Stimulated activated CD8-positive, alpha-beta memory T cell treated with anti-CD3 and anti-CD28 coated beads, Interleukin-12 subunit alpha, Interleukin-12 subunit beta, amount 100 ng/mL, for 1 hour (primary cell): ENCODE results near the gene NPW.

Source experiments
- DNase-seq: peaks from one replicate; pipeline ENCODE4 v3.0.0-alpha.2; 2020; ENCODE audit warnings: low read depth

Gene NPW

DNA sequence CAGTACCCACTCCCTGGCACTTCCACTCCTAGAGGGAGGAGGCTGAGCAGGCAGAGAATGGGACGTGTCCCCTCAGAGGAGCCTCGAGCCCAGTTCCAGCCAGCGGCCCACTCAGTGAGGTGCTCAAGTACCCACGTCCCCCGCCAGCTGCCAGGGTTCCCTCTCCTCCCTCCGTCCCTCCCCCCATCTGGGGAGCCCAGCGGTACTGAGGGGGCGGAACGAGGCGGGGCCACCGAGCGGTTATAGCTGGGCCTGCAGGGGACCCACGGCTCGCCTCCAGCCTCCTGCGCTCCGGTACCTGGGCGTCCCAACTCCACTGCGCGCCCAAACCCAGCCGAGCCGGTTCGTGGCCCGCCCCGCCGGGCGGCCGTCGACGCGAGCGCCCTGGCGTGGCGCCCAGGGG, at the start of gene NPW:
Gene NPW (plus strand): TSS at position 268 of the 403 bp plus-strand sequence.
- DNase-seq = no peak

DNA sequence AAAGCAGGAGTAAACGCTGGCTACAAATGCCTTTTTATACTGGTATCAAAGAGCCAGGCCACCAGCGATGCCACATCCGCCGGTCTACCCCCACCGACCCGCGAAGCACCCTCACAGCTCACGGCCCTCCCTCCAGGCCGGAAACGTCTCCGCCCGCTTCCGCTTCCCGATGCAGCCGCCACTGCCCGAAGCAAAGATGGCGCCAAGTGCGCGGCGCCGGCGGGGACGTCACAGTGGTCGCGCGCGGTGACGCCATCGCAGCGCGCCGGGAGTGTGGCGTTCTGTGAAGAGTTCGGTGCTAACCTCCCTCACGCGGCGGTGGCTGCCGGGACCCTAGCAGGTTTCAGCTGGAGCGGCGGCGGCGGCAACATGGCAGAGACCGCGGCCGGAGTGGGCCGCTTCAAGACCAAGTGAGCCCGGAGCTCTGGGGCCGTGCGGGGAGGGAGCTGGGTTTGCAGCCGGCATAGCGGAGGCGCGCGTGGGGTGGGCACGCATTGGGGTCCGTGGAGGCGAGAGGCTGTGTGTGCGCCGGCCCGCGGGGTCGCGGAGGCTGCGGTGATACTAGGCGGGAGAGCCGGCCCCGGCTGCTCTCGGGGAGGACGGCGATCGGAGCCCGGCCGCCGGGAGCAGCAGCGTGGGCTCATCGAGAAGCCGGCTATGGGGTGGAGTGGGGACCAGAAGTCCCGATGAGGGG, 47.6 kb upstream of the NPW start, which contains the start of gene TBL3:
Gene TBL3 (plus strand): TSS at position 258 of the 694 bp plus-strand sequence. CDS start 112 bp downstream, at position 370.
- DNase-seq = peak; percentile 94

DNA sequence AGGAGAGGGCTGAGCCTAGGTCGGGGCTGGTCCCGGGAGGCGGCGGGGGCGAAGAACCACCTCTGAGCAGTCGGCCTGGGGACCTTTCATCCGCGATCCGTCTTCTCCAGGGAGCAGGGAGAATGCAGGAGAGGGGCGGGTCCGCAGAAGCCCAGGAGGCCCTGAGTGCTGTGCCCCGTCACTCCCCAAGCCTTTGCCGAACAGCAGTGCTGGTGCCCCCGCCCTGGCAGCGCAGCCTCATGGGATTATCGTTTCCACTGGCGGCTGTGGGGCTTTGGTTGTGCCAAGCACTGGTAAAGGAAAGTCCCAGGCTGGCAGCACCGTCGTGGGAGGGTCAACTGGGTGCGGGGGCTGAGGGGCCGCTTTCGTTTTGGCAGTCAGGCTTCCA, 47.1 kb upstream of the NPW start:
- no peak for DNase-seq

DNA sequence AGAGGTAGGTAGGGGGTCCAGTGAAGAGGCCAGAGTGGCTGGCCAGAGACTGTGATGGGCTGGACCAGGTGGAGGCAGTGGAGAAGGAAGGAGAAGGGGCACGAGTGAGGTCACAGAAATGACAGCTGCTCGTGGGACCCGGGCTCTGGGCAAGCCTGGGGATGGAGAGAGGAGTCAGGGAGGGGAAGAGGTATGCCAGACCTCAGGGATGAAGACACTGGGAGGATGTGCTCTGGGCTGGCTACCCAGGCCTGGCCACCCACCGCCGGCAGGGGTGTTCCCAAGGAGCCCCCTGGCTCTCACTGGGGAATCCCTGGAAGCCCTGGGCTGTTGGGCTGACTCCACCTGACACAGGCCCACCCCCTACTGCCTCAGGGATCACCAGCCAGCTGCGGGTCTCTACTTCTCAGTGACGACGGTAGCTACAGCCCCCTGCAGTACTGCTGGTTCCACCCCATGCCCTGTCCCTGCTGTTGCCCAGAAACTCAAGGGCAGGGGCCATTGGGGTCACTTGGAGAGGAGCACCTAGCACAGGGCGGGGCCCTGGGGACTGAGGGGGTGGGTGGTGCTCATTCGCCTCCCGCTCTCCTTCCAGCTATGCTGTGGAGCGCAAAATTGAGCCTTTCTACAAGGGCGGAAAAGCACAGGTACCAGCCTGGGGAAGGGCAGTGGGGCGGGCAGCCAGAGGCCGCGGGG, 46.0 kb upstream of the NPW start:
- DNase-seq = no peak

DNA sequence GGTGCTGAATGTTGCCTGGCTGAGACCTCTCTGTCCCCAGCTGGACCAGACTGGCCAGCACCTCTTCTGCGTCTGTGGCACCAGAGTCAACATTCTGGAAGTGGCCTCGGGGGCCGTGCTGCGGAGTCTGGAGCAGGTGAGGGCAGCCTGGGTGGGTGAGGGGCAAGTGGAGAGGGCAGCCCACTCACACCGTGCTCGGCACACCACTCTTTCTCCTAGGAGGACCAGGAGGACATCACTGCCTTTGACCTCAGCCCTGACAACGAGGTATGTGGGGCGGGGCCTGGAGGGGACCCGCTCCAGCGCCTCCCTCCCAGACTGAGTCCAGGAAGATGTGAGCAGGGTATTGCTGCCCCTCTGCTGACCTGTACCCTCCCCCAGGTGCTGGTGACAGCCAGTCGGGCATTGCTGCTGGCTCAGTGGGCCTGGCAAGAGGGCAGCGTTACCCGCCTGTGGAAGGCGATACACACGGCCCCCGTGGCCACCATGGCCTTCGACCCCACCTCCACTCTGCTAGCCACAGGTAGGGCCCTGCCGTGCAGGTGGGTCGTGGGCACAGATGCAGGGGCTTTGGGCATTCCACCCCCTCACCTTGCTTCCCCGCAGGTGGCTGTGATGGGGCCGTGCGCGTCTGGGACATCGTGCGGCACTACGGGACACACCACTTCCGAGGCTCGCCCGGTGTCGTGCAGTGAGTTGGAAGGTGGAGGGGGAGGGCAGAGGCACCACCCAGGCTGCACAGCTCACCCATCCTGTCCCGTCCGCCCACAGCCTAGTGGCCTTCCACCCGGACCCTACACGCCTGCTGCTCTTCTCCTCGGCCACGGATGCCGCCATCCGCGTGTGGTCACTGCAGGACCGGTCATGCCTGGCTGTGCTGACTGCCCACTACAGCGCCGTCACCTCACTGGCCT, 45.2 kb upstream of the NPW start:
- DNase-seq = no peak

DNA sequence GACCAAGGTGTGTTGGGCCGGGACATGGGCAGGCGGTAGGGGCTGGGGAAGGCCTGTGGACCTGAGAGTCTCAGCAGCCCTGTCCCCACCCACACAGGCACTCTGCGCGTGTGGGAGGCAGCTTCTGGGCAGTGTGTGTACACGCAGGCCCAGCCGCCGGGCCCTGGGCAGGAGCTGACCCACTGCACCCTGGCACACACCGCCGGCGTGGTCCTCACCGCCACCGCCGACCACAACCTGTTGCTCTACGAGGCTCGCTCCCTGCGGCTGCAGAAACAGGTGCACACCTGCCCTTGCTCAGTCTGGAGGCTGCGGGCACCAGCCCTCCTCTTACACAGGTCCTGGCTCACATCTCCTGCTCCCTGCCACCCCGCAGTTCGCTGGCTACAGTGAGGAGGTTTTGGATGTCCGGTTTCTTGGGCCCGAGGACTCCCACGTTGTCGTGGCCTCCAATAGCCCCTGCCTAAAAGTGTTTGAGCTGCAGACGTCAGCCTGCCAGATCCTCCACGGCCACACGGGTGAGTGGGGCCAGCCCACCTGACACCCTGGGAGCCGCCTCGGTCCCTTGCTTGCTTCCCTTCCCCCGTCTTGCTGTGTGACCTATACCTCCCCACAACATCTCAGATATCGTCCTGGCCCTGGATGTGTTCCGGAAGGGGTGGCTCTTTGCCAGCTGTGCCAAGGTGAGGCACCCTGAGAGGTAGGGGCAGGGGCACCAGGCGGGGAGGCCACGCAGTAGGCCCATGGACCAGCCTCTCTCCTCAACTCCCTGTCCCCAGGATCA, 44.0 kb upstream of the NPW start:
- DNase-seq = no peak

DNA sequence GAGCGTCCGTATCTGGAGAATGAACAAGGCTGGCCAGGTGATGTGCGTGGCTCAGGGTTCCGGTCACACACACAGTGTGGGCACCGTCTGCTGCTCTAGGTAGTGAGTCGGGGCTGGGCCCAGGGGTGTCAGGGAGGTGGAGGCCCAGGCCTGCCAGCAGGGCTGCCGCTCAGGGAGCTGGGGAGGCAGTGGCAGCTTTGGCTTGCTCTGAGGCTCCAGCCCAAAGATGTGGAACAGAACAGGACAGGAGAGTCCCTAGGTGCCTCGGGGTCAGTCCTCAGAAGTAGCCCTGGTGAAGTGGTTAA, 43.4 kb upstream of the NPW start:
- DNase-seq = no peak

DNA sequence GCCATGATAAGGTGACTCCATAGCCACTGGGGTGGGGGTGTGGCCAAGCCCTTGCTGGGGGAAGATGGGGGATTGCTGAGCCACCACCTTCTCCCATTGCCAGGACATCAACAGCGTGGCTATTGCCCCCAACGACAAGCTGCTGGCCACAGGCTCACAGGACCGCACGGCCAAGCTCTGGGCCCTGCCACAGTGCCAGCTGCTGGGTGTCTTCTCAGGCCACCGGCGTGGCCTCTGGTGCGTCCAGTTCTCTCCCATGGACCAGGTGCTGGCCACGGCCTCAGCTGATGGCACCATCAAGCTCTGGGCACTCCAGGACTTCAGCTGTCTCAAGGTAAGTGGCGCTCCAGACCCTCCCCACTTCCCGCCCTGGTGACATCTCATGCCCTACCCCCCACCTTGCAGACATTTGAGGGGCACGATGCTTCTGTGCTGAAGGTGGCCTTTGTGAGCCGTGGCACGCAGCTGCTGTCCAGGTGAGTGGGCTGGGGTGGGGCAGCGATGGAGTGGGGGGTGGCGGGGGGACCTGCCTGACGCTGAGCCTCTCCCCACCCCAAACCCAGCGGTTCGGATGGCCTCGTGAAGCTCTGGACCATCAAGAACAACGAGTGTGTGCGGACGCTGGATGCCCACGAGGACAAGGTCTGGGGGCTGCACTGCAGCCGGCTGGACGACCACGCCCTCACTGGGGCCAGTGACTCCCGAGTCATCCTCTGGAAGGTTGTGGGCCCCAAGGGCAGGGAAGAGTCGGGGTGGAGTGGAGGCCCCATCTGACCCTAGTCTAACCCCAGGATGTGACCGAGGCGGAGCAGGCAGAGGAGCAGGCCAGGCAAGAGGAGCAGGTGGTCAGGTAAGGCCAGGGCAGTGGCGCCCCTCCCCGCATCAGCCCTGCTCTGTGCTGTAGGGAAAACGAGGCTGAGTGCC, 42.4 kb upstream of the NPW start:
- DNase-seq = no peak

DNA sequence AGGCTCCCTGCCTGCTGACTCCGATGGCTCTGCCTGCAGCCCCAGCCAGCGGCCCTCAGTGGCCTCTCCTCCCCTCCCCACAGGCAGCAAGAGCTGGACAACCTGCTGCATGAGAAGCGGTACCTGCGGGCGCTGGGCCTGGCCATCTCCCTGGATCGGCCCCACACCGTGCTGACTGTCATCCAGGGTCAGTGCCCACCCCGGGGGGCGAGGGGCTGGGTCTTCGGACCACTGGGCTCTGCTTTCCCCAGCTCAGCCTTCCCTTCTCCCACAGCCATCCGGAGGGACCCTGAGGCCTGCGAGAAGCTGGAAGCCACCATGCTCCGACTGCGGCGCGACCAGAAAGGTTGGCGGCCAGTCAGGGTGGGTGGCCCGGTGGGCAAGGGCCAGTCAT, 41.7 kb upstream of the NPW start:
- DNase-seq = no peak

DNA sequence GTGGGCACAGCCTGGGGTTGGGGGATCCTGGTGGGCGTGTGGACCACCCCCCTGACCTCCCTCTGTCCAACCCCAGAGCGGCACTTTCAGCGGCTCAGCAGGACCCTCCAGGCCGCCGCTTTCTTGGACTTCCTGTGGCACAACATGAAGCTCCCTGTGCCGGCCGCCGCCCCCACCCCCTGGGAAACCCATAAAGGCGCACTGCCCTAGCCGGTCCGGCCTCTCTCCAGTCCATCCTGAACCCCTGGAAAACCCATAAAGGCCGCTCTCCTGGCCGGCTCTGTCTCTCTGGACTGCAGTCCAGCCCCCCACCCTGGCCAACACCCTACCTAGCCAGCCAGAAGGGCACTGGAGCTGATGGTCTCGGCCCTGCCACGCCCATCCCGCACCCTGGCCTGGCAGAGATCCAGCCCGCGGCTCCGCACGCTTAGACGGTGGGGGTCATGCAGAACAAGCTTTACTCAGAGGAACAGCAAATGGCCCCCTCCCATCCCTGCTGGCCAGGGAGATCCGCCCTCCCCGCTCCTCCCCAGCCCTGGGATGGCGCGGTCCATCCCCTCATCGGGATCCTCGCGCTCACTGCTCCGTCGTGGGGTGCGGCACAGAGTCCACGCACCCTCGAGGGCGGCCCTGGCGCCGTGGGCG, 41.0 kb upstream of the NPW start:
- no peak for DNase-seq

DNA sequence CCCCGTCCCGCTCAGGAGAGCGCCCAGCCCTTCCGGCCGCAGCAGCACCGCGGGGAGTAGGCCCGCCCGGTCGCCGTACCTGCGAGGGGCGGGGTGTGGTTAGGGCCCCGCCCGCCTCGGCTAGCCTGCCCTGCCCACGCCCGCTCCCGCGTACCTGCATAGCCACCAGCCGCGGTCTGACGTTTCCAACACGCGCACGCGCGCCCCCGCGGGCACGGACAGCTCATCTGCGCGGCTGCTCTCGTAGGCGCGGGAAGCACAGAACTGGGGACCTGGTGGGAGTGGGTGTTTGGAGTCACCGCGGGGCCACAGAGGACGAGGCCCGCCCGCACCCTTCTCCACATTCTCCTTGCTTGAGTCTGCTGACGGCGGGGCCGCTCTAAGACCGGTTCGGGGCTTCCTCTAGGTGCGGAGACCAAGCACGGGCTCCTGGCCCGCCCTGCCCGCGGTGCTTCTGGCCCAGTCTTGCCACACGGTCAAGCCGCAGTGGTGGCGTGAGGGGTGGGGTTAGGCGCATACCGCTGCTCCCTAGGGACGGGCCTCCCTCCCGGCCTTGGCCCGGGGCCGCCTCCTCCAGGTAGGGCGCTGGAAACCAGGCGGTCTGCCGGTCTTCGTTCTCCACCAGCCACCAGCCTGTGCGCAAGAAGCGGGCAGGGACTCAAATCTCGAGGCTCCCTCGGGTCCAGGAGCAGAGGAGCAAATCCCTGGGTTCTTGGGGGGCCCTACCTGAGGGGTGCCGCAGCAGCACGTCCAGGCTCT, 40.1 kb upstream of the NPW start:
- no peak for DNase-seq

DNA sequence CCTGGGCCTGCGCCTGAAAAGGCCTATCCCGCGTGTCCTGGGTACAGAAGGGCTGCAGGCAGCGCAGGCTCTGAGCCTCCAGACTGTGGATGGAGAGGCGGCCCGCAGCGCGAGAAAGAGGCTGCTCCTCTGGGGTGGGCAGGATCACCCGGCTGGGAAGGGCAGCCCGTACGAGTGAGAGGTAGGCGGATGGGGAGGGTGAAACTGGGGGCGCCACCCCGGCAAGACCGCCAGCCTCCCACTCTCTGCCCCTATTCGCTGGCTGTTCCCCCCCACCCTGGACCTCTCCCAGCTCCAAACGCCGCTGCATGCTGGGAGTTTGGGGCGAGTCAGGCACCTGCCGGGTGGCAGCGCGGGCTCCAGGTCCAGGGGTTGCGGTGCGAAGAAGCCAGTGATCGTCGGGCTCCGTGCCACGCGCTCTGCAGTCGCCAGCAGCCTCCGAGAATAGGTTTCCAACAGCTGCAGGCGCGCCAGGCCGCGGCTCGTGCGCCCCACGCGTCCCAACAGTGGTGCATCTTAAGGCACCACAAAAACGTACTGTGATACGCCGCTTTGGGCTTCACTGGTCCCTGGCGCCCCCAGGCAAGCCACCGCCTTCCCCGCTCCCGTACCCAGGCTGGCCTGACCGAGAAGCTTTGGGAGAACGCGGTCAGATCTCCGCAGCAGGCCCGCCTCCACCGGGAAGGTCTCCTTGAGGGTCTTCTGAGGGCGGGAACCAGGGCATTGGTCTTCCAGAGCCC, 39.4 kb upstream of the NPW start:
- DNase-seq = no peak

DNA sequence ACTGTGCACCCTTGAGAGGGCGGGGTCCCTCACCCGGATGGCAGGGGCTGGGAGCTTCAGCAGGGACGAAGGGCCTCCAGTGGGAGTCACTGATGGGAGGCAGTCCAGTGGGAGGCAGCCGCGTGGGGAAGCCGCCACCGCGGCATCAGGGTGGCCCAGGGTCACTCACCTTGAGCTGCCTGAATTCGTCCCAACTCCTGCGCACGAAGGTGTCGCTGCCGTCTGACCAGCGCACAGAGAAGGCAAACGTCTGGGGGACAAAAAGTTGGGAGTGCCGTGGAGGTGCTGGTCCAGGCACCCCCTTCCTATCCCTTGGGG, 38.9 kb upstream of the NPW start:
- DNase-seq = no peak

DNA sequence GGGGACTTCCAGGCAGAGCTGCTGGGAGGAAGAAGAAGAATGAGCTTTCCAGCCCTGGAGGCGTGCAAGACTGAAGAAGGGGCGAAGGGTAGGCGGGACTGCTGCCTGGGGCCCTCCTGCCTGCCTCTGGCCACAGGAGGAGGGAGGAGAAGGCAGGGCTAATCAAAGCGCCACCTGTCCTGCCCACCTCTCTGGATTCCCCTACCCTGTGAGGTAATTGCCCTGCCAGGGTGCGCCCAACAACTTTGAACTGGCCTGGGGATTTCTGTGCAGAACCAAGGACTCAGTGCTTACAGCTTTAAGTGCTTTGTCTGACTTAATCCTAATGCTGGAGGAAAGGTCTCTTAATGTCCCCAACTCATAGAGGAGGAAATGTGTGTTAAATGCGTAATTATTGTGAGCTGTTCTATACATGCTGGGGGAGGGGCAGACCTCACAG, 38.2 kb upstream of the NPW start, which contains the start of gene NOXO1:
Gene NOXO1 (minus strand): TSS at position 72 of the 439 bp plus-strand sequence. CDS start 290 bp downstream, outside the sequence.
- DNase-seq = no peak

DNA sequence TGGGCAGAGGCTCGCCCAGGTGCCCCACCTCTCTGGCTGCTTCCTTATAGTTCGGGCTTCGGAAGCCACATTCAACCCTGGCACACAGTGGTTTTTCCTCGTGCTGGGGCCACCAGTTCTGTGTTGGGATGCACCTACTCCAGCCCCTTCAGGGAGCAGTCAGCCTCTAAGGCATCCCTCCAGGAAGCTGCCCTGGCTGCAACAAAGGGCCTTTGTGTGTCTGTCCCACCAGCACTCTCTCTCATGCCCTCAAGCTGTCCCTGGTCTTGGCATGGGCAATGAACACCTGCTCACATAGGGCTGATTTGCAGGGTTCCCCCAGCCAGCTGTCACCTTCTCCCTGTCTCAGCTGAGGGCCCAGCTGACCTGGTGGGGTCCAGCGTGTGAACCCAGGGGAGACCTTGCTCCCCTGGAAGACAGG, 37.6 kb upstream of the NPW start:
- DNase-seq = no peak

DNA sequence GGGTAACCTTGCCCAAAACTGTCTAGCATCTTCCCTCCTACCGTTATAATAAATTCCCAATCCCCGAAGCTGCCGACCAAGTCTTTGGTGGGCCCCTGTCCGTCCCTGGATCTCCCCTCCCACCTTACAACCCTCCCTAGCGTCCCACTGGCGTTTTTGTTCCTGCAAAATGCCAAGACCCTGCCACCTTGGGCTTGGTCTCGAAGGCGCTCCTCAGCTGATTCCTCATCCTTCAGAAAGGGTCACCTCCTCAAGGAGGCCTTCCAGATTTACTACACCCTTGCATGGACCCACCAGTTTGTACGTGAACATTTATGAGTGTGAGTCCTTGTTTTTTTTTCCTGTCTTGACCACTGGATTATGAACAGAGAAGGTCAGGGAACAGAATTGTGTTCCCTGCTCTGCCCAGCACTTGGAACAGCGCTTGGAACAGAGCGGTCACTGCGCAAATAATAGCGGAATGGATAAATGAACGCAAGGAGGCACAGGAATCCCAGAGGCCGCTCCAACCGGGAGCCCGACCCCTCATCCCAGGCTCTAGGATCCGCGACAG, 36.5 kb upstream of the NPW start:
- DNase-seq = no peak

DNA sequence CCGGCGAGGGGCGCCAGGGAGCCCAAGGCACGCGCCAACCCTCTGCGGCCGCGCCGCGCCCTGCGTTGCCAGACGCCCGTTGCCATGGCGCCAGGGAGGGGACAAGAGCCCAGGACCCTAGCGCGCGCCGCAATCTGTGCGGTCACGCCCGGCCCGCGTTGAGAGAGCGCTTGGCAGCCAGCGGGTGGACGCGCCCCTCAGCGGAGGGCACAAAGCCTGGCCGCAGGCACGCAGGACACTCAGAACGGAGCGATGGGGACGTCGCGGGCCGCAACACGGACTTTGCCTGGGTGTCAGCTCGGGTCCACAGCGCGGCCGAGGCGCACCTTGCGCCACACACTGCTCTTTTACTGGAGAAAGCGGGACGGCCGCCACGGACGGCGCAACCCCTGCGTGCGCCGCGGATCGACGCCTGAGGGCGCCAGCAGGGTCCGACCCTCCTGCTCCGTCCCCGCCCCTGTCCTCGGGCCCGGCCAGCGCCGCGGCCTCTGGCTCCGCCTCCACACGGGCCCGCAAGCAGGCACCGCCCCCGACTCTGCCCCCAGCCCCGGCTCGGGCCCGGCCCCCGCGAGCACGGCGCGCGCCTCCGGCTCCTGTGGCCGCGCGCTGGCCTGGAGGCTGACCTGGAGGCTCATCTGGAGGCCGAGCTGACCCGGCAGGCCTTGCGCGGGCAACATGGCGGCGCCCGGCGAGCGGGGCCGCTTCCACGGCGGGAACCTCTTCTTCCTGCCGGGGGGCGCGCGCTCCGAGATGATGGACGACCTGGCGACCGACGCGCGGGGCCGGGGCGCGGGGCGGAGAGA, 35.8 kb upstream of the NPW start, which contains the start of gene GFER:
Gene GFER (plus strand): TSS at position 650 of the 803 bp plus-strand sequence. CDS start 26 bp downstream, at position 676.
- no peak for DNase-seq
